ENCODE results near the gene CALCB.

Gene CALCB

DNA sequence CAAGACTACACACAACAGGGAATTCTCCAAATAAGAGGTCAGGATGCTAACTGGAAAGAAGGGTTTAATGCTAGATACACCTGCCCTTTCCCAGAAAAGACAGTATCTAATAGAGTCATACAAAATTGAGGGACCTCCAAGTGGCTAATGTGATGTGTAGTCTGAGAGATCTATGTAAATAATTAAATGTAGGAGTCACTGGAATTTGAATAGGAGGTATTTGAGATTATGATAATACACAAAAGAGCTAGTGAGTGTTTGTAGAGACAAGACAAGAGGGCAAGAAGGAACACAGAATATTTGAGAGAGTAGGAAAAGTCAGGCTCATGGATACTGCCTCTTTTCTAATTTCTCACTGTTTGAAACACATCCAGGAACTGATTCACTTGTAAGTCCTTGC is 25.9 kb downstream of the CALCB start:
- Mint-ChIP-seq H3K36me3 (peaks cover 0 to 2% of the 10 kb centered on the region in 2 donors), H3K27ac (no peak overlapping the region), H3K27me3 (peaks cover 7 to 30% of the 10 kb centered on the region in 2 donors), H3K9me3 (peaks cover 0 to 8% of the 10 kb centered on the region in 2 donors), H3K4me3 (no peak overlapping the region), H3K4me1 (peaks cover 0 to 4% of the 10 kb centered on the region in 2 donors)
- ATAC-seq (replicated peaks) (no peak), DNase-seq (no peak)

DNA sequence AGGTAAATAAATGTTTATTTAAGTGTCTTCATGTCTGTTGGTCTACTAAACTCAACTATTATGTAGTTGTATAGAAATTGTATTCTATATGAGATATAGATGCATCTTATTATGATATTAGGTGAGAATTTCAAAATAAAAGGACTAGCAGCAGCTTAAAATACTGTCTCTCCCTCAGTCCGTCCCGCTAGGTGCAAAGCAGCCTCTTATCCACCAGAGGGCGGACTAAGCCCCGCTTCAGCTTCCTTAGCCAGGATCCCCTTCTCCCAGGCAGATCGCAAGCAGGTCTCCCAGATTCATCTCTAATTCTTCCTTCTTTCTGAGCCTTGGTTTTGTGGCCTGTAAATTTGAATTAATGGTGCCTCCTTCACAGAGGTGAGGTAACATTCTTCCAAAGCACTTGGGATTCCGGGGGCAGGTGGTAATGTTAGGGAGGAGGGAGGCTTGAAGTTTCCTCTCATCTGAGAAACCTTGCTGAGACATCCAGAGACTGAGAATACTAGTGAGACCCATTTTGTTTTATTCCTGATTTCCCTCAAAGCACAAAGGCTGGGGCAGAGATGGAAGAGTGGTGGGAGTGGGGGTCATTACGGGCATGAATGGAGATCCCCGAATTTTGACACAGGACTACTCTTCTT is 27.8 kb downstream of the CALCB start:
- DNase-seq, result peak; percentile 29
- no peak overlapping the region for H3K4me3 Mint-ChIP-seq
- peaks cover 0 to 9% of the 10 kb centered on the region in 2 donors for H3K9me3 Mint-ChIP-seq
- peaks cover 4 to 10% of the 10 kb centered on the region in 2 donors for H3K4me1 Mint-ChIP-seq
- peak; percentile 84 to 85 for ATAC-seq (replicated peaks)
- peaks cover 0 to 2% of the 10 kb centered on the region in 2 donors for H3K36me3 Mint-ChIP-seq
- no peak overlapping the region for H3K27ac Mint-ChIP-seq
- H3K27me3 Mint-ChIP-seq, result peaks cover 7 to 30% of the 10 kb centered on the region in 2 donors

DNA sequence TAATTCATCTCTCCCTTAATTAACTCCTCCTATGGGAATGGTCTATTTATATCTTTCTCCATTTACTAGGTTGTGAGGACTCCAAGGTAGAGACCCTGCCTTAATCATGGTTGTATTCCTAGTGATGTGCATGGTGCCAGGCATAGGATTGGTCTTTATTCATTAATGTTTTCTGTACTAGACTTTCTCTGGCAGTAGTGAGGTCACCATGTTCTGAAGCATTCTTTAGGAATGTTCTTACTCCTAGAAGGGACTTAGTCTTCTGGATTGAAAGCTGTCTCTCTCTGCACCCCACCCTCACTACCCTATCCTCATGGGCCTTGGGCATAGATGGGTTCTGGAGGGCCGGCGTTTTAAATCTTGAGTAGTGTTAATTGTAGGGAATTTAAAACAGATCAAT is 30.8 kb downstream of the CALCB start:
- Mint-ChIP-seq H3K27me3 (peaks cover 7 to 9% of the 10 kb centered on the region in 2 donors), H3K4me1 (peaks cover 20 to 36% of the 10 kb centered on the region in 2 donors), H3K9me3 (peaks cover 0 to 9% of the 10 kb centered on the region in 2 donors), H3K4me3 (no peak overlapping the region), H3K27ac (no peak overlapping the region), H3K36me3 (peaks cover 0 to 2% of the 10 kb centered on the region in 2 donors)
- DNase-seq, result no peak
- ATAC-seq (replicated peaks), result no peak

DNA sequence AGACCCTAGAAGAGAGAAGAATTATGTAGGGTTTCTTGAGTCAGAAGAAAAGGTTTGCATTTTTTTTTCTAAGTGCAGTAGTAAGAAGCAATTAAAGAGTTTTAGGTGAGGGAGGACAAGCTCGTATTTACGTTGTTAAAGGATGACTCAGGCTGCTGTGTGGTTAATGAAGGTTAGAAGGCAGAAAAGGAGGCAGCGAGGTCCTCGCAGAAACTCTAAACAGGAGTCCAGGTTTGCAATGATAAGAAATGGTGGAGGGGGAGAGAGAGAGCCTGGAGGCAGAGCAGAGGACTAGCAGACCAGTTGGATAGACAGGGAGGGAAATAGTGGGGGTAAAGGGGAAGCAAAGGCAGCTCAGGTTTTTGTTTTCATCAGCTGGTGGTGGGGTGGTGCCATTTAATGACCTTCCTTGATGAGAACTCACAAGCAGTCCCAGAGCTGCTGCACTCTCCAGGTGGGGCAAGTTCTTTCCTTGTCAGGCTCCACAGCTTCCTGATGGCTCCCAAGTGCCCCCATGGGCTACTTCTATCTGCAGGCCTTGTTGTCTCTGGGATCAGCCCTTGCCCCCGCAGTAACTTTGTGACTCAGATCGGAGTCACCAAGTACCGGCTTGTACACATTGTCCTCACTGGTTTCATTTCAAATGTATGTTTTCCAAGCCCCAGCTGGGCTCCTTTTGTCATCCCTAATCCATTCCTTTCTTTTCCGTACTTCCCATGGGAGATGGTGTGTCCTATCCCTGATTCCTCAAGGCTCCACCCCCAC is 33.0 kb downstream of the CALCB start:
- Mint-ChIP-seq H3K36me3 (peaks cover 0 to 2% of the 10 kb centered on the region in 2 donors), H3K27me3 (no peaks in the 10 kb centered on the region), H3K9me3 (peaks cover 0 to 9% of the 10 kb centered on the region in 2 donors), H3K4me3 (no peak overlapping the region), H3K4me1 (peaks cover 35 to 51% of the 10 kb centered on the region in 2 donors), H3K27ac (no peak overlapping the region)
- DNase-seq (no peak), ATAC-seq (replicated peaks) (no peak)

DNA sequence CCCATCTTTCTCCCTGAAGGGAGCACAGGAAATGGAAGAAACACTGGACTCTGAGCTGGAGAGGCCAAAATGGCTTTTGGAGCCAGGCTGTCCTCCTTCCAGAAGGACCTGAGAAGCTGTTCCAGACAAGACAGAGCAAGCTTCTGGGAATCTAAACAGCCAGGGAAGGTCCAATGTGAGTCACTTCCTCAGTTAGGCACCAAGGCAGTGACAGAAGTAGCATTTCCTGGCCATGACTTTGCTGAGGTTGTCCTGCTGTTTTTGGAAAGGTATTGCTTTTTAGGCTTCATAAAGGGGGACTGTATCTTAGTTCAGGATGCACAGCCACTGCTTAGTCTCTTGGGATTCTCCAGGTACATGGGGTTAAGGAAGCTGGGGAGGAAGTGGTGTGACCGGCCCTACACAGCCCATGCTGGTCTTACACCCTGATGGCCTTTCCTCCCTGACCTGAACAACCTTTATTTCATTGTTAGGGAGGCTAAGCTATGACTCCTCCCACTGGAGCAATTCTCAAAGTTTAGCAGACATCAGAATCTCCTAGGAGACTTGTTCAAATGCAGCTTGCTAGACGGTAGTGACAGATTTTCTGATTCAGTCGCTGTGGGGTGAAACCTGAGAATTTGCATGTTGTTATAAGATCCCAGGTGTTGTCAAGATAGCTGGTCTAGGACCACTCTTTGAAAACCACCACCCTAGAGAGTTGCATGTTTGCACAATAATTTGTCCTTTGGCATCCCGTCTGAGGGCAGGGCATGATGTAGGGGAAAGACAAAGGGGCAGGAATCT is 34.5 kb downstream of the CALCB start:
- Mint-ChIP-seq H3K27me3 (no peaks in the 10 kb centered on the region), H3K4me3 (no peak overlapping the region), H3K27ac (no peak overlapping the region), H3K9me3 (peaks cover 0 to 9% of the 10 kb centered on the region in 2 donors), H3K36me3 (peaks cover 0 to 2% of the 10 kb centered on the region in 2 donors), H3K4me1 (peaks cover 42 to 64% of the 10 kb centered on the region in 2 donors)
- peak; percentile 46 to 62 for ATAC-seq (replicated peaks)
- no peak for DNase-seq

DNA sequence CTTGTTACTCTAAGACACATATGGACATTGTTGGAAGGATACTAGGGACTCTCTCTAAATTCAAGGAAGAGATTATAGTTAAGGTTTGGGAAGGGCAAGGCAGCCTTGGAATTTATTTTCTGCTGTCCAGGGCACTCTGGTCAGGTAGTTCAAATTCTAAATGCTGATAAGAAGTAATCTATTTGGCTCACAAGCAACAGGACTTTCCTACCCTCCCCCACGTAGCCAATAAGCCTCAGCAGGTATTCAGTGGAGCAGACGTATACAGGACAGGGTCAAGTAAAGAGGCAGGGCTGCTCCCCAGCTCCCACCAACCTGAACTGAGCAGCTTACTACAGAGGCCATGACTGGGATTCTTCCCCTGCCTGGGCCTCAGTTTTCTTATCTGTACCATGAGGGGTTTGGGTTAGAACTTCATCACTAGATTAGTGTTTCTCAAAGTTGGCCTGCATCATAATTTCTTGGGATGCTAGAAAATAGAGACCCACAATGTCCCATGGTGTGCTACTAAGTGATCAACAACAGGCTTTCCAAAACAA is 35.3 kb downstream of the CALCB start:
- Mint-ChIP-seq H3K9me3 (peaks cover 3 to 6% of the 10 kb centered on the region in 2 donors), H3K27ac (no peak overlapping the region), H3K27me3 (no peaks in the 10 kb centered on the region), H3K4me3 (no peak overlapping the region), H3K4me1 (peaks cover 48 to 71% of the 10 kb centered on the region in 2 donors), H3K36me3 (peaks cover 2 to 3% of the 10 kb centered on the region in 2 donors)
- ATAC-seq (replicated peaks) (no peak), DNase-seq (no peak)

DNA sequence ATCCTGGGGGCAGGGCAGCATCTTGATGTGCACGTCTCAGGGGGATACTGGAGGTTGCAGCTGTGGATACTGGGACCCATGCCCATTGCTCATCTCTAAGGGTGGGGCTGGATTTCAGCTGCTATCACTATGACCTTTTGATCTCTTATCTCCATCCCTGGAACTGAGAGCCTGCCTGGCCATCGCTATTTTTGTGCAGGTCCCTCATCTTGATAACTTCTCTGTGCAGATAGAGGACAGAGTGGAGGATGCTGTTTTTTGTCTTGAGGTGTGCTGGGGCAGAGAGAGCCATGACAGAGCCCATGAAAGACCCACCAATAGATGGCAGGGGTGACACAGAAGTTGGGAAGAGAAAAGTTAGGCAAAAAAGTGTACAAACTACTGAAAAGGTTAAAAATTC is 36.2 kb downstream of the CALCB start:
- Mint-ChIP-seq H3K27me3 (no peaks in the 10 kb centered on the region), H3K4me1 (peaks cover 53 to 80% of the 10 kb centered on the region in 2 donors), H3K4me3 (no peak overlapping the region), H3K36me3 (peaks cover 3 to 4% of the 10 kb centered on the region in 2 donors), H3K27ac (no peak overlapping the region), H3K9me3 (peaks cover 2 to 4% of the 10 kb centered on the region in 2 donors)
- ATAC-seq (replicated peaks) (no peak), DNase-seq (no peak)

DNA sequence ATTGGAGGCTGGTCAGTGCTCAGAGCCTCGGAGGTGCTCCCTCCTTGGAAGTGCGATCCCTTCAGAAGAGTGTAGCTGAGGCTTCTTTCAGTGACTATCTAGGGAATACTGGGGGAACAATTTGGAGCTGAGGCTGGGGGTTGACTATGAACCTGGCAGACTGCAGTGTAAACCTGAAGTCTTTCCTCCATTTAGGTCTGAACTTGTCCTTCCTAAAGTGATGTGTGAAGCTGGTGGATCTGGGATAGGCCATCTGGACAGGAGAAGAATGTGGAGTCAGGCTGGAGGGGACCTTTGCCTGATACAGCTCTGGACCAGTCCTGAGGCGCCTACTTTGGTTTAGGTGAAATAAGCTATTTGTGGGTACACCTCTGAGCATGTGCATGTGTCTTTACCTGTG is 37.8 kb downstream of the CALCB start:
- Mint-ChIP-seq H3K27ac (no peak overlapping the region), H3K9me3 (peaks cover 2 to 4% of the 10 kb centered on the region in 2 donors), H3K27me3 (peaks cover 7 to 10% of the 10 kb centered on the region in 2 donors), H3K4me1 (peaks cover 55 to 86% of the 10 kb centered on the region in 2 donors), H3K36me3 (peaks cover 3 to 4% of the 10 kb centered on the region in 2 donors), H3K4me3 (no peak overlapping the region)
- DNase-seq (no peak), ATAC-seq (replicated peaks) (no peak)

DNA sequence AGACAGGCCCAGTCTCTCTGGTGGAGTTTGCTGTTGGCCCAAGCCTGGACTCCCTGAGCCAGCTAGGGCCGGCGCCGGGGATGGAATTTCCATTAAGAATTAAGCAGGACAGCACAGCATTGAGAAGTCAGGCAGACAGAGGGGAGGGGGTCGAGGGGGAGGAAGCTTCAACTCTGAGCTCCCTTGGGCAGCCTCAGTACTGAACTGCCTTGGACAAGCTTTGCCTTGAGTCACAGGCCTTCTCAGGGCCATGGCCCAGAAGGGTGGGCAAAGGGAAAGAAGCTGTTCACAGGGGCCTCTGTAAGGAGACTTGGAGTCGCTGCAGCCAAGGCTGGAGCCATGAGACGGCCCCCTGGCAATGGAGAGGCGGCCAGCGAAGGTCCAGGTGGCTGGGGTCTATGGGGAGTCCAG is 38.7 kb downstream of the CALCB start:
- ATAC-seq (replicated peaks) (no peak), DNase-seq (no peak)
- peaks cover 16 to 19% of the 10 kb centered on the region in 2 donors for H3K27me3 Mint-ChIP-seq
- peaks cover 51 to 86% of the 10 kb centered on the region in 2 donors for H3K4me1 Mint-ChIP-seq
- peaks cover 2 to 4% of the 10 kb centered on the region in 2 donors for H3K9me3 Mint-ChIP-seq
- no peak overlapping the region for H3K4me3 Mint-ChIP-seq
- H3K27ac Mint-ChIP-seq, result peak overlapping the region; percentile 84
- peaks cover 3 to 4% of the 10 kb centered on the region in 2 donors for H3K36me3 Mint-ChIP-seq

DNA sequence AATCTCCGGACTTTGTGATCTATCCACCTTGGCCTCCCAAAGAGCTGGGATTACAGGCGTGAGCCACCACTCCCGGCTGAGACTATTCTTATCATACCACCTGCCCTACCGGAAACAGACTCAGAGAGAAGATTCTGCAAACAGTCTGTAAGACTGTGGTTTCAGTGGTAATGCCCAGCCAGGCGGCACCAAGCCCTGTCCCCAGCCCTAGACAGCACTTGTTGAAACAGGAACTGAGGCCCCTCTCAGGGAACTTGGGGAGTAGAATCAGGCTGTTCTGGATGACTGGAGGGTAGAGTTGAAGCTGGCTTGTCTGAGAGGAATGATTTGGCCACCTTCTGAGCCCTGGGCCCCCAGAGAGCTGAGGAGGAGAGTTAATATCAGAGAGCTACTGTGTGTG is 40.0 kb downstream of the CALCB start:
- peak; percentile 95 to 96 for ATAC-seq (replicated peaks)
- peak overlapping the region; percentile 77 to 80 for H3K4me3 Mint-ChIP-seq
- H3K27ac Mint-ChIP-seq, result peak overlapping the region; percentile 94
- peaks cover 2 to 4% of the 10 kb centered on the region in 2 donors for H3K9me3 Mint-ChIP-seq
- peaks cover 21 to 24% of the 10 kb centered on the region in 2 donors for H3K27me3 Mint-ChIP-seq
- peaks cover 3 to 4% of the 10 kb centered on the region in 2 donors for H3K36me3 Mint-ChIP-seq
- H3K4me1 Mint-ChIP-seq, result peaks cover 49 to 85% of the 10 kb centered on the region in 2 donors
- DNase-seq, result peak; percentile 73

DNA sequence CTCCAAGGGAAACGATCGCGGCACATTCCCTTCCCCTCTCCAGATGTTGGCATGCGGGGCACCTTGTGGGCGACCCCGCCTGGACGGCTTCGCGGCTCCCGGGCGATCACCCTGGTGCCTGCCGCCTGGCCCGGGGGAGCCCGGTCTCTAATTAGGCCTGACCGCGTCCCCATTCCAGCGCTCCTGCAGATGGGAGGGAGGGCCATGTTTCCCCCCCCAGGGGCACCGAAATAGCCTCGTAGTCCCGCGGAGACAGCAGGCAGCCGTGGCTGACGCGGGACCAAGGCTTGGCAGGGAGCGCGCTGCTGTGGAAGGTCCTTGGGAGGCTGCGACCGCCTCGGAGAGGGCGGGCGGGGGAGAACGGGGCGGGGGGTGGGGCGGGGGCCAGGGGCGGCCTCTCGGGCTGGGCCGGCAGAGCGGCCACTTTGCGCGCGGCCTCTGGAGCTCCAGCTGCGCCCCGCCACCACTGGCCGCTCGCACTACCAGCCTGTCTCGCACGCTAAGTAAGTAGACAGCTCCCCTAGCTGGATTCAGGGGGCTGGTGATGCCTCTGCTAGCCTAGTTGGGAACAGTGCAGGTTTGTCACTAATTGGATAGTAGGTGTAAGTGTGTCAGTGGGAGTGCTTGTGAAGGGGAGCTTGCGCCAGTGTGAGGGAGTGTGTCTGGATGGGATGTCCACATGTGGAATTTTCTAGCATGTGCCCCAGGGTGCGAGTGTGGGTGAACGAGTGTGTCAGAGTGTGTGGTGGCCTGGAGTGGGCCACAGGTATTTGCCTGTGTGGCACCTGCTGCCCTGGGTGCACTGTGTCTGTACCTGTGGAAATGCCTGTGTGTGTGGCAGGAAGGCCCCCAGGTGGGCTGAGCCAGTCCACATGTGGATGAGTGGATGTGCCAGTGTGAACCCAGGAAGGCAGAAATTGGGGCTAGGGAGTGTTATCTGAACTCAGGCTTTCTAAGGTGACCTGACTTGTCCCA is 41.4 kb downstream of the CALCB start, which contains the start of gene INSC:
TSS of gene INSC (plus strand) at position 423 of the 975 bp plus-strand sequence. CDS start 34,252 bp downstream, outside the sequence.
- Mint-ChIP-seq H3K4me3 (peak within 1 kb of the TSS; percentile 77 to 80), H3K27me3 (peaks cover 21 to 24% of the 10 kb centered on the region in 2 donors), H3K9me3 (peaks cover 2 to 4% of the 10 kb centered on the region in 2 donors), H3K4me1 (peaks cover 46 to 86% of the 10 kb centered on the region in 2 donors), H3K36me3 (peaks cover 3 to 4% of the 10 kb centered on the region in 2 donors), H3K27ac (peak within 1 kb of the TSS; percentile 94)
- ATAC-seq (replicated peaks), result no peak
- DNase-seq, result no peak

DNA sequence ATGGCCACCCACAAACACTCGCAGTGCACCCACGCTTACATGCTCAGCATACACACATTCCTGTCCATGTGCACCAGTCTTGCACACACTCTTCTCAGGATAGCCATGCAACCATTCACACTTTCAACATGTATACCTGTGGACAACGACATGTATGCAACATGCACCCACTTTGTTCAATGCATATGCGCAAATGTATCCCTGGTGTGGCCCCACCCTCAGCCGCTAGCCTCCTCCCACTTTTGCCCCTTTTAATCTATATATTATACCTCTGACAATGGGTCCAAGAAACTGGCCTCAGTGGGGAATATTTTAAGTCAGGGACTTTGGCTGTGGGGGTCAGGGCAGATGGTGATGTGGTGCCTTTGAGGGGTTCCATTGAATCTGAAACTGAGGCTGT is 42.3 kb downstream of the CALCB start:
- ATAC-seq (replicated peaks), result no peak
- H3K4me3 Mint-ChIP-seq, result no peak overlapping the region
- H3K27me3 Mint-ChIP-seq, result peaks cover 25 to 30% of the 10 kb centered on the region in 2 donors
- no peak overlapping the region for H3K27ac Mint-ChIP-seq
- peaks cover 45 to 80% of the 10 kb centered on the region in 2 donors for H3K4me1 Mint-ChIP-seq
- DNase-seq, result no peak
- H3K9me3 Mint-ChIP-seq, result peaks cover 2 to 4% of the 10 kb centered on the region in 2 donors
- H3K36me3 Mint-ChIP-seq, result peaks cover 3 to 4% of the 10 kb centered on the region in 2 donors

DNA sequence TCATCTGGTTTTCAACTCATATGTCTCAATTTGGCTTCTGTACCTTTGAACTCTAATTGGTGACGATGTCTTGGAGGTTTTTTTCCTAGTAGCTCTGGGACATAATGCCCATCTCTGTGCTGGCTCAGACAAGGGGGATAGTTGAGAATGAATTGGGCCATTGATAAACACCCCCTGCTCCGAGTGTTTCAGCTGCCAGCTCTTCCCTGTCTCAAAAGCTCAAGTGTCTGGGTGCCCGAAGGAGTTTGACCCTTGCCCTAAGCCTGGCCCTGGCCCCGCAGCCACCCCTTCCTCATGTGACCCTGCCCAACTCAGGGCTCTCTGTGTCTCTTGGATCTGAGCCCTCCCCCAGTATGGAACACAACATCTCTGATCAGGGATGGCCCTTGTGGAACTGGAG is 44.4 kb downstream of the CALCB start:
- peaks cover 2 to 4% of the 10 kb centered on the region in 2 donors for H3K9me3 Mint-ChIP-seq
- peaks cover 3 to 4% of the 10 kb centered on the region in 2 donors for H3K36me3 Mint-ChIP-seq
- H3K4me3 Mint-ChIP-seq, result no peak overlapping the region
- H3K27me3 Mint-ChIP-seq, result peaks cover 28 to 34% of the 10 kb centered on the region in 2 donors
- no peak overlapping the region for H3K27ac Mint-ChIP-seq
- ATAC-seq (replicated peaks) (no peak), DNase-seq (no peak)
- H3K4me1 Mint-ChIP-seq, result peaks cover 32 to 61% of the 10 kb centered on the region in 2 donors
